ENCODE results near the gene POMT1.

Gene POMT1

GRCh38 chr9:131562032-131562959 lies 59.6 kb downstream of the POMT1 start:
- TF ChIP-seq, protein P1, sequence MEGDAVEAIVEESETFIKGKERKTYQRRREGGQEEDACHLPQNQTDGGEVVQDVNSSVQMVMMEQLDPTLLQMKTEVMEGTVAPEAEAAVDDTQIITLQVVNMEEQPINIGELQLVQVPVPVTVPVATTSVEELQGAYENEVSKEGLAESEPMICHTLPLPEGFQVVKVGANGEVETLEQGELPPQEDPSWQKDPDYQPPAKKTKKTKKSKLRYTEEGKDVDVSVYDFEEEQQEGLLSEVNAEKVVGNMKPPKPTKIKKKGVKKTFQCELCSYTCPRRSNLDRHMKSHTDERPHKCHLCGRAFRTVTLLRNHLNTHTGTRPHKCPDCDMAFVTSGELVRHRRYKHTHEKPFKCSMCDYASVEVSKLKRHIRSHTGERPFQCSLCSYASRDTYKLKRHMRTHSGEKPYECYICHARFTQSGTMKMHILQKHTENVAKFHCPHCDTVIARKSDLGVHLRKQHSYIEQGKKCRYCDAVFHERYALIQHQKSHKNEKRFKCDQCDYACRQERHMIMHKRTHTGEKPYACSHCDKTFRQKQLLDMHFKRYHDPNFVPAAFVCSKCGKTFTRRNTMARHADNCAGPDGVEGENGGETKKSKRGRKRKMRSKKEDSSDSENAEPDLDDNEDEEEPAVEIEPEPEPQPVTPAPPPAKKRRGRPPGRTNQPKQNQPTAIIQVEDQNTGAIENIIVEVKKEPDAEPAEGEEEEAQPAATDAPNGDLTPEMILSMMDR (IDR thresholded peaks at IDR 0.05; ENCODE audit: low read depth, low read length, missing control alignments): no peak
- DNase-seq (ENCODE audit: low read depth): peak; percentile 27
- in situ Hi-C loops (cut with HindIII; ENCODE audit: low sequenced_read_pairs): no loop called here
- H3K4me3 ChIP-seq (ENCODE audit: low read depth, low read length): no peak overlapping the region

DNA sequence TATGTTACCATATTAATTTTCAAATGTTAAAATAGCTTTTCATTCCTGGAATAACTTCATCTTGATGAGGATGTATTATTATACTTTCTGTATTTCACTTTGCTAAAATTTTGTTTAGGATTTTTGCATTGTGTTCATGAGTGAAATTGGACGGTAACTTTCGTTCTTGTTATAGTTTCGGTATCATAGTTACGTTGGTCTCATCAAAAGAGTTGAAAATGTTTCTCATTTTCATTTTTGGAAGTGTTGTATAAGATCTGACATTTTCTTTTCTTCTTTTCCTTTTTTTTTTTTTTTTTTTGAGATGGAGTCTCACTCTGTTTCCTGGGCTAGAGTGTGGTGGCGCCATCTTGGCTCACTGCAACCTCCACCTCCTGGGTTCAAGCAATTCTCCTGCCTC lies 62.7 kb downstream of the POMT1 start:
- in situ Hi-C loops (cut with HindIII; ENCODE audit: low sequenced_read_pairs): no loop called here
- H3K4me3 ChIP-seq (ENCODE audit: low read depth, low read length): no peak overlapping the region
- DNase-seq (ENCODE audit: low read depth): no peak
- TF ChIP-seq, protein P1 (IDR thresholded peaks at IDR 0.05; ENCODE audit: low read depth, low read length, missing control alignments): no peak

- no peak overlapping the region for H3K4me3 ChIP-seq (ENCODE audit: low read depth, low read length)
- no peak for DNase-seq (ENCODE audit: low read depth)
- TF ChIP-seq, protein P1 (IDR thresholded peaks at IDR 0.05; ENCODE audit: low read depth, low read length, missing control alignments): no peak
- in situ Hi-C loops (cut with HindIII; ENCODE audit: low sequenced_read_pairs): no loop called here
Observed at GRCh38 chr9:131566158-131566557, 63.4 kb downstream of the POMT1 start.

GRCh38 chr9:131567910-131568309 lies 65.2 kb downstream of the POMT1 start:
- no peak overlapping the region for H3K4me3 ChIP-seq (ENCODE audit: low read depth, low read length)
- in situ Hi-C loops (cut with HindIII; ENCODE audit: low sequenced_read_pairs): no loop called here
- DNase-seq (ENCODE audit: low read depth): no peak
- TF ChIP-seq, protein P1 (IDR thresholded peaks at IDR 0.05; ENCODE audit: low read depth, low read length, missing control alignments): no peak
